Neural progenitor cell (in vitro differentiated cells): ENCODE results near the gene TMEM178B. TPM values are rescaled to one million over a fixed set of nuclear protein-coding genes. Genes with fewer than 3 reads are reported as not detected.
"Not testable (repeated sequence)": the region's sequence is repeated elsewhere in the genome, so short reads cannot be mapped to it uniquely, and the experiment has no call there.

ENCODE experiments used
- DNase-seq: peaks from one replicate; pipeline ENCODE4 v3.0.0-alpha.2; 2016; ENCODE audit warnings: low spot score
- H2AFZ ChIP-seq: fragments of 200-600 bp; sonication (generic); replicated peaks from 2 replicates; pipeline ENCODE4 v1.6.1; 2016; ENCODE audit warnings: antibody characterized with exemption
- H3F3A ChIP-seq: fragments of 200-600 bp; sonication (generic); 2 replicates; pipeline ENCODE4 v1.6.1; 2016; ENCODE audit warnings: antibody characterized with exemption, low read depth
- H3K27ac ChIP-seq: fragments of 200-600 bp; sonication (generic); 2 replicates; pipeline ENCODE4 v1.5.1; 2016; ENCODE audit warnings: mild to moderate bottlenecking
- H3K27me3 ChIP-seq: fragments of 200-600 bp; sonication (generic); 2 replicates; pipeline ENCODE4 v1.6.1; 2016; ENCODE audit warnings: mild to moderate bottlenecking, moderate library complexity
- H3K36me3 ChIP-seq: fragments of 200-600 bp; sonication (generic); 2 replicates; pipeline ENCODE4 v1.5.1; 2016
- H3K4me1 ChIP-seq: fragments of 200-600 bp; sonication (generic); 2 replicates; pipeline ENCODE4 v1.6.1; 2016; ENCODE audit warnings: mixed run types
- H3K4me2 ChIP-seq: fragments of 200-600 bp; sonication (generic); 2 replicates; pipeline ENCODE4 v1.6.1; 2016
- H3K4me3 ChIP-seq: fragments of 200-600 bp; sonication (generic); 2 replicates; pipeline ENCODE4 v1.5.1; 2016
- H3K79me2 ChIP-seq: fragments of 200-600 bp; sonication (generic); 2 replicates; pipeline ENCODE4 v1.6.1; 2016; ENCODE audit warnings: low read depth
- H3K9ac ChIP-seq: fragments of 200-600 bp; sonication (generic); 2 replicates; pipeline ENCODE4 v1.6.1; 2016
- H3K9me3 ChIP-seq: fragments of 200-600 bp; sonication (generic); 2 replicates; pipeline ENCODE4 v1.5.1; 2016; ENCODE audit warnings: low read depth
- H4K20me1 ChIP-seq: fragments of 200-600 bp; sonication (generic); 2 replicates; pipeline ENCODE4 v1.6.1; 2016; ENCODE audit warnings: low read depth
- H3K27ac Mint-ChIP-seq: 3 replicates; pipeline ENCODE4 v1.8.0; 2021; ENCODE audit warnings: mixed read lengths
- H3K27me3 Mint-ChIP-seq: 2 replicates; pipeline ENCODE4 v1.8.0; 2022; ENCODE audit warnings: low read depth, mild to moderate bottlenecking, inconsistent platforms, moderate library complexity, mixed read lengths; ENCODE audit not compliant: insufficient read depth
- H3K36me3 Mint-ChIP-seq: 3 replicates; pipeline ENCODE4 v1.8.0; 2021; ENCODE audit warnings: mixed read lengths
- H3K4me1 Mint-ChIP-seq: 3 replicates; pipeline ENCODE4 v1.8.0; 2021; ENCODE audit warnings: mixed read lengths
- H3K4me3 Mint-ChIP-seq: 3 replicates; pipeline ENCODE4 v1.8.0; 2021; ENCODE audit warnings: mild to moderate bottlenecking, moderate library complexity, mixed read lengths
- H3K9me3 Mint-ChIP-seq: 3 replicates; pipeline ENCODE4 v1.8.0; 2020; ENCODE audit warnings: mixed read lengths
- EZH2 ChIP-seq: fragments of 200-600 bp; sonication (generic); IDR thresholded peaks from 2 replicates; pipeline ENCODE4 v1.6.1; 2017; ENCODE audit warnings: antibody characterized with exemption, mild to moderate bottlenecking, moderate library complexity
- EZH2phosphoT487 ChIP-seq: fragments of 200-600 bp; sonication (generic); IDR thresholded peaks from 2 replicates; pipeline ENCODE4 v1.6.1; 2017; ENCODE audit warnings: antibody characterized with exemption
- total RNA-seq: library from RNA; depleted of rRNA; stranded (reverse); fragments of >200 nt; gene quantifications from 2 replicates; pipeline ENCODE4 v1.2.3, GENCODE V29; 2015; ENCODE audit warnings: low replicate concordance
- TF ChIP-seq, protein P1 (sequence below): fragments of 200-600 bp; sonication (generic); IDR thresholded peaks from 2 replicates; pipeline ENCODE4 v1.5.1; 2017; ENCODE audit warnings: antibody characterized with exemption, mild to moderate bottlenecking

TMEM178B gene
- total RNA-seq, 1 donor from 2014 or later: 2.9 TPM

DNA sequence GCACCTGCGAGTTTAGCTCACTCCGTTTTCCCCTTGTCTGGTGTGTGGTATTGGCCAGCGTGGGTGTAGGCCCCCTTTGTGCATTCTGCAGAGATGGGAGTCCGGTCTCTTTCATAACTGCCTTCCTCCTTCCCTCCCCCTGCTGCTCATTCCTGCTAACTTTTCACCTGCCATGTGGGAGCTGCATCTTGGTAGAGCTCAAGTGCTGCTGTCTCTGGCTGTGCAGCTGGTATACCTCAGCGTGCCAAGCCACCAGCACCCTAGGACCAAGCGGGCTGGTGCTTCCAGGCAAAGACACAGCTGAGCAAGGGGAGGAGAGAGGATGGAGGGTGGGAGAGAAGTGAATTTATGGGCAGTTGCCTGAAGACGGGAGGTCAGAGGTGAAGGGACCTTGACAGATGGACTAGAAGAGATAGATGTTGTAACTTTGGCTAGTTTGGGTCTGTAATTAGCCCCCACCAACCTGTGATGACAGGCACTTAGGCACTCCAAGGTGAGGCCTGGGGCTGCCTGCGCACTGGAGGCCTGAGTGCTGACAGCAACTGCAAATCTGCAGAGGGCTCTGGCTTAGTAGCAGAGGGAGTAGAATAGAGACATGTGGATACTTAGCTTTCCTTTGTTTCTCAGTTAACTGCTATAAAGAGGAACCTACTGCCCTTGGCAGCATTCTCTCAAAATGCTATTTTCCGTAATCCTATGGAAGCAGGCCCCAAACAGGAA lies 328.6 kb downstream of the TMEM178B start:
- Histone ChIP-seq H3K9me3 (no peaks in the 10 kb centered on the region), H3K4me2 (no peak overlapping the region), H3K27me3 (no peaks in the 10 kb centered on the region), H2AFZ (no peak overlapping the region), H3K4me3 (no peak overlapping the region), H3K36me3 (no peaks in the 10 kb centered on the region), H3K4me1 (peaks cover 22% of the 10 kb centered on the region), H3F3A (no peaks in the 10 kb centered on the region), H3K9ac (no peak overlapping the region), H3K79me2 (no peaks in the 10 kb centered on the region), H3K27ac (no peak overlapping the region), H4K20me1 (no peaks in the 10 kb centered on the region)
- Mint-ChIP-seq H3K4me1 (peaks cover 22% of the 10 kb centered on the region), H3K27me3 (peaks cover 3% of the 10 kb centered on the region), H3K36me3 (no peaks in the 10 kb centered on the region), H3K4me3 (no peak overlapping the region), H3K9me3 (peaks cover 1% of the 10 kb centered on the region), H3K27ac (peak overlapping the region; percentile 93)
- DNase-seq: no peak
- no peak for TF ChIP-seq EZH2phosphoT487
- no peak for TF ChIP-seq EZH2
- TF ChIP-seq, protein P1, sequence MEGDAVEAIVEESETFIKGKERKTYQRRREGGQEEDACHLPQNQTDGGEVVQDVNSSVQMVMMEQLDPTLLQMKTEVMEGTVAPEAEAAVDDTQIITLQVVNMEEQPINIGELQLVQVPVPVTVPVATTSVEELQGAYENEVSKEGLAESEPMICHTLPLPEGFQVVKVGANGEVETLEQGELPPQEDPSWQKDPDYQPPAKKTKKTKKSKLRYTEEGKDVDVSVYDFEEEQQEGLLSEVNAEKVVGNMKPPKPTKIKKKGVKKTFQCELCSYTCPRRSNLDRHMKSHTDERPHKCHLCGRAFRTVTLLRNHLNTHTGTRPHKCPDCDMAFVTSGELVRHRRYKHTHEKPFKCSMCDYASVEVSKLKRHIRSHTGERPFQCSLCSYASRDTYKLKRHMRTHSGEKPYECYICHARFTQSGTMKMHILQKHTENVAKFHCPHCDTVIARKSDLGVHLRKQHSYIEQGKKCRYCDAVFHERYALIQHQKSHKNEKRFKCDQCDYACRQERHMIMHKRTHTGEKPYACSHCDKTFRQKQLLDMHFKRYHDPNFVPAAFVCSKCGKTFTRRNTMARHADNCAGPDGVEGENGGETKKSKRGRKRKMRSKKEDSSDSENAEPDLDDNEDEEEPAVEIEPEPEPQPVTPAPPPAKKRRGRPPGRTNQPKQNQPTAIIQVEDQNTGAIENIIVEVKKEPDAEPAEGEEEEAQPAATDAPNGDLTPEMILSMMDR: no peak

DNA sequence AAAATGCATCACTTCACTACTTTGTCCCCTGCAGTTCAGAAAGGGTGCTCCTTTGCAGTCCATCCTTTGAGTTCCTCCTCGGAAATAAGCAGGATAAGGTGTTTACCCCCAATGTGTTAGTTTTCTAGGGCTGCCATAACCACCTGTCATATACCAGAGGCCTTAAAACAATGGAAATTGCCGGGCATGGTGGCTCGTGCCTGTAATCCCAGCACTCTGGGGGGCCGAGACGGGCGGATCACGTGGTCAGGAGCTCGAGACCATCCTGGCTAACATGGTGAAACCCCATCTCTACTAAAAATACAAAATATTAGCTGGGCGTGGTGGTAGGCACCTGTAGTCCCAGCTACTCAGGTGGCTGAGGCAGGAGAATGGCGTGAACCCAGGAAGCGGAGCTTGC lies 330.0 kb downstream of the TMEM178B start:
- not testable (repeated sequence) for H3K79me2 ChIP-seq, H4K20me1 ChIP-seq, H3K27ac Mint-ChIP-seq, H3K9me3 Mint-ChIP-seq, H3K36me3 Mint-ChIP-seq, H2AFZ ChIP-seq, H3K4me3 Mint-ChIP-seq, H3K9ac ChIP-seq, H3K27me3 Mint-ChIP-seq, H3K27ac ChIP-seq, H3K9me3 ChIP-seq, H3K4me3 ChIP-seq, H3K4me2 ChIP-seq, H3K36me3 ChIP-seq, H3K27me3 ChIP-seq, H3F3A ChIP-seq, DNase-seq
- peaks cover 31% of the 10 kb centered on the region for H3K4me1 ChIP-seq
- peaks cover 25% of the 10 kb centered on the region for H3K4me1 Mint-ChIP-seq

DNA sequence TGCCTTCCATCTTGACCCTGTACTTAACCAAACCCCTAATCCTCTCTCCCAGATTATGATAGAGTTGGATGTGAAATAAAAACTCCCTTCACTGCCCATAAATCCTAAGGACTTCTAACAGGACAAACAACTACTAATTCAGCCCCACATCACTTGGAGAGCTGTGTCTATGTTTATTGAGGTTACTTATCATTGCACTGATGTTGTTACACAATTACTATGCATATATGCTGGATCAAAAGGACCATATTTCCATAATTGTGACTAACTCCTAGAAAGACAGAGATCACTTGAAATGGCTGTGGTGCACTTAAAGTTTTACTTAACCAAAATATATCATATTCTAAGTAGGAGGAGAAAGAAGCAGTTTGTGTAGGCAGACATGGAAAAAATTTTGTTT lies 332.5 kb downstream of the TMEM178B start:
- Mint-ChIP-seq H3K4me1 (peaks cover 41% of the 10 kb centered on the region), H3K4me3 (no peak overlapping the region), H3K36me3 (no peaks in the 10 kb centered on the region), H3K27ac (no peak overlapping the region), H3K9me3 (peaks cover 1% of the 10 kb centered on the region), H3K27me3 (peaks cover 3% of the 10 kb centered on the region)
- peaks cover 29% of the 10 kb centered on the region for H3F3A ChIP-seq
- peaks cover 46% of the 10 kb centered on the region for H3K4me1 ChIP-seq
- H3K9ac ChIP-seq: no peak overlapping the region
- TF ChIP-seq EZH2 (no peak), EZH2phosphoT487 (no peak)
- TF ChIP-seq, protein P1: no peak
- no peak overlapping the region for H3K27ac ChIP-seq
- no peak overlapping the region for H3K4me2 ChIP-seq
- H3K36me3 ChIP-seq: no peaks in the 10 kb centered on the region
- H2AFZ ChIP-seq: no peak overlapping the region
- H4K20me1 ChIP-seq: peaks cover 25% of the 10 kb centered on the region
- H3K4me3 ChIP-seq: no peak overlapping the region
- no peak for DNase-seq
- no peaks in the 10 kb centered on the region for H3K79me2 ChIP-seq
- no peaks in the 10 kb centered on the region for H3K9me3 ChIP-seq
- H3K27me3 ChIP-seq: no peaks in the 10 kb centered on the region

DNA sequence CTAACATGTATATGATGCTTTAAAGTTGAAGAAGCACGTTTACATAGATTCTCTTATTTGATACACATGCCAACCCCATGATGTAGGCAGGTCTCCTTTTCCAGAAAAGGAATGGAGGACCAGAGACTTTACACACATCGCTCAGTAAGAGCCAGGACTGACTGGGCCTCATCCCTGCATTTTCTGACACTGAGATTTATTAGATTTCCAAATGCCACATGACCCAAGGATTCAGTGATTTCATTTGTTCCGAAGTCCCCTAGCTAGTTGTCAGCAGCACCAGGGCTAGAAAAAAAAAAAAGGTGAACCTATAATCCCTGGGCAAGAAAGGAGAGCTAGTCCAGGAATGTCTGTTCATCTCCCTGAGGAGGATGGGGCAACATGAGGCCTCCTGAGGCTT lies 334.0 kb downstream of the TMEM178B start:
- Histone ChIP-seq H3K4me3 (no peak overlapping the region), H3K9me3 (no peaks in the 10 kb centered on the region), H3K36me3 (no peaks in the 10 kb centered on the region), H3K27me3 (no peaks in the 10 kb centered on the region), H3K4me1 (peaks cover 46% of the 10 kb centered on the region), H2AFZ (no peak overlapping the region), H3K79me2 (no peaks in the 10 kb centered on the region), H3K9ac (no peak overlapping the region), H3K27ac (no peak overlapping the region), H3F3A (peaks cover 35% of the 10 kb centered on the region), H4K20me1 (peaks cover 25% of the 10 kb centered on the region), H3K4me2 (no peak overlapping the region)
- Mint-ChIP-seq H3K9me3 (peaks cover 1% of the 10 kb centered on the region), H3K27ac (no peak overlapping the region), H3K4me3 (no peak overlapping the region), H3K4me1 (peaks cover 32% of the 10 kb centered on the region), H3K36me3 (no peaks in the 10 kb centered on the region), H3K27me3 (peaks cover 3% of the 10 kb centered on the region)
- TF ChIP-seq, protein P1: no peak
- TF ChIP-seq EZH2phosphoT487 (no peak), EZH2 (no peak)
- no peak for DNase-seq
